Activated T-helper 9 cell treated with anti-CD3 and anti-CD28 coated beads, Interleukin-2, amount 50 U/mL, for 16 hours (primary cell): ENCODE measurements around the gene FXYD3.
"Not testable (repeated sequence)": the region's sequence is repeated elsewhere in the genome, so short reads cannot be mapped to it uniquely, and the experiment has no call there.

Experiments used
- DNase-seq: peaks from one replicate; pipeline ENCODE4 v3.0.0-alpha.2; 2020; ENCODE audit warnings: low read depth

The FXYD3 gene

DNA sequence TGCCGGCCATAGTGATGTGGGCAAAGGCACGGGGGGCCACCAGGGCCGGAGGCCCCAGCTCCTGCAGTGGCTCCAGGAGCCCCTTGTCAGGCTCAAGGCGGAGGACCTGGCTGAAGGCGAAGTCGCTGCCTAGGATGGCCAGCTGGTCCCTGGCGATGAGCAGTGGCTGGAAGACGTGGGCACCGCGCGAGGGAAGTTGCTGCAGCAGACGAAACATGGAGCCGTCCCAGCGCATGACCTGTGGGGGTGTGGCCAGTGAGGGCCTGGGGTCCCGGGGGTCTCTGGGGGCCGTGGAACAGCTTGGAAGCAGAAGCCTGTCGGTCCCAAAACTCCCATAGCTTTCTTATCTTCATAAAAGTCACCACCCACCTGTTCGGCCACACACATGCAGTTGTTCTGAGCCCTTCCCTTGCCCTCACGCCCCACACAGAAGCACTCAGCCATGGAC is 9.7 kb downstream of the FXYD3 start:
- no peak for DNase-seq

DNA sequence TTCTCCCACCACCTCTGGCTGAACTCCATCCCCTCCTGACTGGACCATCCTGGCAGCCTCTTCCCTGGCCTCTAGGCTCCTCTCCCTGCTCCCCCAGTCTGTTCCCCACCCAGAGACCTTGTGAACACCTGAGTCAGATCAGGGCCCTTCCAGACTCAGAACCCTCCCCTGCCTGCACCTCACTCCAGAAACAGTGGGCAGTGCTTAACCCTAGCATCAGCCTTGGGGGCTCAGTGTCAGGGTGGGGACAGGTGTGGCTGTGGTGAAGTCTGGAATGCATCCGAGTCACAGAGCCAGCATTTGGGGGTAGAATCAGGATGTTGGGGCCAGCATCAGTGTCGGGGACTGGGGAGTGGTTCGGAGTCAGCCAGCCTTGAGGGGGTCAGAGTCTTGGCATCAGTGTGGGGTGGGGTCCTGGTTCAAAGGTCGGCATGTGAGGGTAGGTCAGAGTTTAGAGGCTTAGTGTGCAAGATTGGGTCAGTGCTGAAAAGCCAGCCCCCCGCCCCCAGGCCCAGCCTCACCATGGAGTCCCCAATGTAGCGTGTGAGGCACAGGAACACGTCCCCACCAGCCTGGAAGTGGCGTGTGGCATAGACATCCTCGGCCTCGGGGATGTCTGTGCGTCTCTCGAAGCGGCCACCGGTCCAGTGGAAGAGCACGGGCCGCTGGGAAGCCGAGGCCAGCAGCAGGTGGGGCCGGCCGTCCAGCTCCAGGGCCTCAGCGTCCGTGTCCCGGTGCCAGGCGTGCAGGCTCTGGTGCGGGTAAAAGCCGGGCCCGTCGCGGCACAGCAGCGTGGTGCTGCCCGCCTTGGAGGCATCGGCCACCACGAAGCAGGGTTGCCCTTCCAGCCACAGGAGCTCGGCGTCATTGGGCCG is 10.4 kb downstream of the FXYD3 start:
- no peak for DNase-seq

DNA sequence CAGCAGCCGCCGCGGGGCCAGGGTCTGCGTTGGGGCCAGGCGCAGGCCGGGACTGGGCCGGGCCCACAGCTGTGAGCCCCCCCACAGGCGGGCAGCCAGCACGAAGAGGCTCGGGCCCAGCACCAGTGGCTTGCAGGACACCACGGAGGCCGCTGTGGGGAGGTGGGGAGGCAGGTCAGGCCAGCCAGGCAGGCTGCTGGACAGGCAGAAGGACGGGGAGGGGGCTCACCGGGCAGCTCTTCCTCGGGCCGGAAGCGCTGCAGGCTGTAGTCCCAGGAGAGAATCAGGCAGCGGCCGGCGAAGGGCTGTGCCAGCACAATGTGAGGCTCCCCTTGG is 11.0 kb downstream of the FXYD3 start:
- no peak for DNase-seq

DNA sequence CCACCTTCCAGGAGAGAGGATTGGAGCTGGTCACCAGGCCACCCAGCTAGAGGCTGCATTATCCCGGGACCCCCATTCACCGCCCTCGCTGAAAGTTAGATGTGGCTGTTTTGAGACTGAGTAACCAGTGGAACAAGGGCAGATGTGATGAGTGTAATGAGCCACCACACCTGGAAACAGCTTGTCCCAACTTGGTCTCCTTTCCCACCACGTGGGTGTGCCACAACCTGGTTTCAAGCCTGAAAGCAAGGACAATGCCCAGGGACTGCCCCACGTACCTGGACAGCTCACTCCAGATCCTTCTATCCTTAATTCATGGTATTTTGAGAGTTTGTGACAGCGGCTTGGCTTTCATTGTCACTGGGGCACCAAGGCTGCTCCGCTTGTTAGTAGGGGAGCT is 12.2 kb downstream of the FXYD3 start:
- DNase-seq: no peak

DNA sequence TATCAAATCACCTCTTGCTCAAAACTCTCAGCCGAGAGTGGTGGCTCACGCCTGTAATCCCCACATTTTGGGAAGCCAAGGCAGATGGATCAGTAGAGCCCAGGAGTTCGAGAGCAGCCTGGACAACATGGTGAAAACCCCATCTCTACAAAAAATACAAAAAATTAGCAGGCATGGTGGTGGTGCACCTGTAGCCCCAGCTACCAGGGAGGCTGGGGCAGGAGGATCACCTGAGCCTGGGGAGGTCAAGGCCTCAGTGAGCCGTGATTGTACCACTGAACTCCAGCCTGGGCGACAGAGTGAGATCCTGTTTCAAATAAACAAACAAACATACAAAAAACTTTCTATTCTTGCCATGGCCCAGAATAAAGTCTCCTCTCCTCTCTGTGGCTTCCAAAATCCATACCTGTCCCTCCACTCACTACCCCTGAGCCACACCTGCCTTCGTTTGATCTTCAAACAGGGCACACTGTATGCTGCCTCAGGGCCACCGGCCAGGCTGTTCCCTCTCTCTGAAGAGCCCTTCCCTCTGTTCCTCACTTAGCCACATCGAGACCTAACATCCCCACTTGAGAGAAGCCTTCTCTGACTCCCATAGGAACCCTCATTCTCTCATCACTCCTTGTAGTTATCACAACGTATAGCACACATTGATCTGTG is 12.9 kb downstream of the FXYD3 start:
- no peak for DNase-seq

DNA sequence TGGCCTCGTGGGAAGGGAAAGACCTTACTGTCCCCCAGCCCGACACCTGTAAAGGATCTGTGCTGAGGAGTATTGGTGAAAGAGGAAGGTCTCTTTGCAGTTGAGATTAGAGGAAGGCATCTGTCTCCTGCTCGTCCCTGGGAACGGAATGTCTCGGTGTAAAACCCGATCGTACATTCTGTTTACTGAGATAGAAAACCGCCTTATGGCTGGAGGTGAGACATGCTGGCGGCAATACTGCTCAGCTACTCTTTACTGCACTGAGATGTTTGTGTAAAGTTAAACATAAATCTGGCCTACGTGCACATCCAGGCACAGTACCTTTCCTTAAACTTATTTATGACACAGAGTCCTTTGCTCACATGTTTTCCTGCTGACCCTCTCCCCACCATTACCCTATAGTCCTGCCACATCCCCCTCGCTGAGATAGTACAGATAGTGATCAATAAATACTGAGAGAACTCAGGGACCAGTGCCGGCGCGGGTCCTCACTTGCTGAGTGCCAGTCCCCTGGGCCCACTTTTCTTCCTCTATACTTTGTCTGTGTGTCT is 14.2 kb downstream of the FXYD3 start:
- not testable (repeated sequence) for DNase-seq

DNA sequence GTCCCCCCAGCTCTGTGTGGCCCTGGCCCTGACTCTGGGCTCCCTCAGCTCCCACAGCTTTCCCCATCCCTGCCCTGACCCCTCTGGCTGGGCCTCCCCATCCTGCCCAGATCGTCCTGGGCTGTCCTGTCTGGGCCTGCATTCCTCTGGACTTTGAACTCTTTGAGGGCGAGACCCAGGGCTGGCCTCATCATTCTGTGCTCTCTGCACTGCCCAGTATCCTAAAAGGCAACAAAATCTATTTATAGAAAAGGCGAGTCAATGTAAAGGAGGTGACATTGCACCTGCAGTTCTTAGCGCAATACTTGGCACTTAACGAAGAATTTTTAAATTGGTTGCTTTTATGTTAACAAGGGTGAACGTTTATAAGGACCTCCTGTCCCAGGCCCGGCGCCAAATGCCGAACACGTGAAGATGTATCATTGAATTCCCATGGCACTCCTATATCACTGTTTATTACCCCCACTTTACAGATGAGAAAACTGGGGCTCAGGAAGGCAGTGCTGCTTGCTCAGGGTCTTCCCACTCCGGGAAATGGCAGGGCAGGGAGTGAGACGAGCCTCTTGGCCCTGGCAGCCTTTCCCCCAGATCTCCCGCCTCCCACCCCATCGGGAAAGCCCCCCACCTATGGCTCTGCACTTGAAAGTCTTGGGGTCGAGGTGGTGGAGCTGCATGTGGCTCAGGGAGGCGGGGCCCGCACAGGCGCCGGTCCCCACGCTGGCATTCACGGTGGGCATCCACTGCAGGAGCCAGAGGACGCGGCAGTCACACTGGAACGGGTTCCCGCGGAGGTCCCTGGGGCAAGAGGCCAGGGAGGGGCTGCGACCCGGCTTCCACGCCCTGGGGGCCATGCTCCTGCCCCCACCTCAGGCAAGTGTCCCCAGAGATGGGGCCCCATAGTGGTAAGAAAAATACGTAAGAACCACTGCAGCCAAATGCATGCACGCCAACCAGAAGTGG is 15.4 kb downstream of the FXYD3 start:
- no peak for DNase-seq

DNA sequence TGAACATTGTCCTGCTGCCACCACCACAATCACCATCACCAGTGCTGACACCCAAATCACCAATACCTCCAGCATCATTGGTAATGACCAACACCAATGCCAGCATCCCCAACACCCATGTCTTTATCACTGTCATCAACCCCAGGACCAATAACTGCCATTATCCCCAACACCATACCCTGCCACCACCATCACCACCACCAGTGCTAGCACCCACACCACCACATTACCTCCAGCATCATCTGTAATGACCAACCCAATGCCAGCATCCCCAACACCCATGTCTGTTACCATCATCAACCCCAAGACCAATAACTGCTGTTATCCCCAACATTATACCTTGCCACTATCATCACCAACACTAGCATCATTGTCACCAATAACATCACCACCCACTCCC is 16.6 kb downstream of the FXYD3 start:
- no peak for DNase-seq

DNA sequence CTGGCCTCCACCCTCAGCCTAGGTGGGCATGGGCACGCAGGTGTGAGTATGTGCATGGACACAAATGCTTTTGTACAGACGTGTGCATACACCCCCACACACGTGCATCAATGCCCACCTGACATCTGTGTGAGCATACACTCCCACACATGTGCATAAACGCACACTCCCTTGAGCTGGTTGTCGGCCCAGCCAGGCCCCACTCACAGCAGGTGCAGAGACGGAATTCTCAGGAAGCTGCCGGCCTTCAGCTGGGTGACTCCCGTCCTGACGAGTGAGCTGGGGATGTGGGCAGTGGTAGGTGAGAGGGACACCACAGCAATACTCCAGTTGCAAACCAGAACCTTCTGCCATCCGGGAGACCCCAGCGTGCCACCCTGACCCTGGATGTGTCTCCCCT is 18.2 kb downstream of the FXYD3 start:
- no peak for DNase-seq

DNA sequence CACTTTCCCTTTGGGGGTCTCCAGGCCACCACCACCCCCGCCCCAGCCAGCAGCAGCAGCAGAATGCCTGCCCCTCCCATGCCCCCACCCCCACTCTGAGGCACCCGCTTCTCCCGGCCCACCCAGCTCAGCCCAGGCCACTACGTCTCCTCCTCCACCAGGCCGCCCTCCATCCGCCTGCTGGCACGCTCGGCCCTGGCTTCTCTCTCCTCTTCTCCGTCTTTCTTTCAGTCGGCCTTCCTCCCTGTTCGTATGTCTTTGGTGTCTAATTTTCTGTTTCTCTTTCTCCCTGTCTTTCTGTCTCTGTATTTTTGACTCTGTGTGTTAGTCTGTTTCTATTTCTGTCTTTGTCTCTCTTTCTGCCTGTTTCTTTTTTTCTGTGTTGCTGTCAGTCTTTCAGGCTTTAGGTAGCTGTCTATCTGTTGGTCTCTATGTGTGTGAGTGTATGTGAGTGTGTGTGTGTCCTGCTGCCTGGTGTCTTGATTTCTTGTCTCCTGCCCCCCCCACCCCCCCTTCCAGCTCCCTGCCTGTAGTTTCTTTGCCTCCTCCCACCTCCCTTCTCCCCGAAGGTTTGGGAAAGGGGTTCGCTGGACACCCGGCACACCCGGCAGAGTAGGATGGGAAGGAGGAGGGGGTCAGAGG is 19.1 kb downstream of the FXYD3 start, which contains the start of gene LGI4:
Gene LGI4, minus strand, starts transcription at position 459 of the 642 bp plus-strand sequence. Its CDS starts 379 bp downstream, at position 80.
- DNase-seq: no peak

DNA sequence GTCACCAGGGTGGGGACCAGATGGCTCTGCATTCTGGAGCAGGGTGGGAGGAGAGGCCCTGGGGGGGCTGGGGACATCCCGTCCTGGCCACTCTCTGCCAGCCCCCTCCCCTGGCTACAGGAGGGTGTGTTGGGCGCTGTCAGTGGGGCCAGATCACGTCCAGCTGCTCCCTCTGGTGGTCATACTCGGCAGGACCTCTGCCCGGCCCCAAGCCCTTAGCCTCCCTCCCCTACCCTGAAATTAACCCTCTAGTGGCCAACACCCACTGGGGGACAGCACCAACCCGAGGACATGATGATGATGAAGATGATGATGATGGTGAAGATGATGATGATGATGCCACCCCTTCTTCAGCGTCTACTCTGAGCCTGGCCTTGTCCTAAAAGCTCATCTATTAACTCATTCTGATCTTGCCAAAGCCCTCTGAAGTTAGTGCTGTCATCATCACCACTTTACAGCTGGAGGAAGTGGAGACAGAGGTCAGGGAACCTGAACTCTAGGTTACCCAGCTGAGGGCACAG is 19.8 kb downstream of the FXYD3 start:
- DNase-seq: peak; percentile 46

DNA sequence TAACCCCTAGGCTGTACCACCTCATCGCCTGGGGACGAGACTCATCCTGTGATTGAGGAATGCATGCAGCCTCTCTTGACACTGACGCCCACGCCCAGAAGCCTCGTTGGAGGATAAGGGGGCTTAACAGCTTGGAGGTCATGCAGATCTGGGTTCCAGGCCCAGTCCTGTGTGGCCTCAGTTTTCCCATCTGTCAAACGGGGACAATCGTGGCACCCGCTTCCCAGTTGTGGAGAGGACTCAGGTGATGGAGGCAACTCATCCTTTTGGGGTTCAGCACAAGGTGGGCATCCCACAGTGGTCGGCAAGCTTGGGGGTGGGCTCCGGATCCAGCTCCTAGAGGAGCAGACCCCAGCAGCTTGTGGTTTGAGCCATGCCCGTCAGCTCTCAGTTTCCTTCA is 20.6 kb downstream of the FXYD3 start:
- no peak for DNase-seq

DNA sequence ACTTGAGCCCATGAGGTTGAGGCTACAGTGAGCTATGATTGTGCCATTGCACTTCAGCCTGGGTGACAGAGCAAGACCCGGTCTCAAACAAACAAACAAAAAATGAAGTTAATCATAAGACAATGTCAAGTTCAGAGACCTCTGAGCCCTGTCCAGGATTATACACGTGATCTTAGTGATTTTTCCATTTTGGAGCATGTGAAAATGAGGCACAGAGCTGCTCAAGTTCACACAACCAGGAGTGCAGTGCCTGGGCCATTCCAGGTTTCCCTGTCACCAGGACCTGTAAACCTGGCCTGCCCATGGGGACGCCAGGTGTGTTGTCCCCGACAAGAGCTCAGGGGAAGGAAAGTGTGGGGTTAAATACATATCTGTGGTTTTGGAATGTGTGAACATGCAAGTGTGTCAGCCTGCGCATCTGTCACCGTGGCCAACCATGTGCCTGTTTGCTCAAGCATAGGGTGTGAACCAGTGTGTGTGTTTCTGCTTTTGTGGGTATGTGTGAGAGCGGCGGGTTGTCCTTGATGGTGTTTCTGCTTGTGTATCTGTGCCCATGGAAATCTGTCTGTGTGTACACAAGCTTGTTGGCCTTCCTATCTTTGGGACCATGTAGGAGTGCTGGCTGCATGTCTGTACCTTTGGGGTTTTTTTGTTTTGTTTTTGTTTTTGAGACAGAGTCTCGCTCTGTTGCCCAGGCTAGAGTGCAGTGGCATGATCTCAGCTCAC is 21.5 kb downstream of the FXYD3 start:
- DNase-seq: no peak

DNA sequence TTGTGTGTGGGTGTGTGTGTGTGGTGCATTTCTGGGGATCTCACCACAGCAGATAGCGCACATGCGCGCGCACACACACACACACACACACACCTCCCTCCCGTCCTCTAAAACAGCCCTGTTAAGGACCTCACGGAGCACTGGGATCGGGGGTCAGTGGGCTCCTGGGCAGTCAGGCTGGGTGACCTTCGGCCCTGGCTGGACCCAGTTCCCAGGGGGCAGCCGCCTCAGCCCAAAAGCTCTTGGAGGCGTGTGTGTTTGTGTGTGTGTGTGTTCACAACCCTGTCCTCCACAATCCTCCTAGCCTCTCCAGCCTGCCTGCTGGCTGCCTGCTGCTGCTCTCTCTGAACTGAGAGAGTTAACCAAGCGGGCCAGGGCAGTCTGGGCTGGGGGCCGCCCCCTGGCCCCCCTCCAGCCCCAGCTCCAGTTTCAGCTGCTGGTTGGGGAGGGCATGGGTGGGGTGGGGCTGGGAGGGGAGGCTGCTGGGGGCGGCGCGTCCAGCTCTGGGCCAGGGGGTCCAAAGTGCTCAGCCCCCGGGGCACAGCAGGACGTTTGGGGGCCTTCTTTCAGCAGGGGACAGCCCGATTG is 22.8 kb downstream of the FXYD3 start, which contains the start of gene FXYD1:
Gene FXYD1, plus strand, starts transcription at position 520 of the 588 bp plus-strand sequence. CDS start 1,256 bp downstream, outside the sequence.
- DNase-seq: no peak

DNA sequence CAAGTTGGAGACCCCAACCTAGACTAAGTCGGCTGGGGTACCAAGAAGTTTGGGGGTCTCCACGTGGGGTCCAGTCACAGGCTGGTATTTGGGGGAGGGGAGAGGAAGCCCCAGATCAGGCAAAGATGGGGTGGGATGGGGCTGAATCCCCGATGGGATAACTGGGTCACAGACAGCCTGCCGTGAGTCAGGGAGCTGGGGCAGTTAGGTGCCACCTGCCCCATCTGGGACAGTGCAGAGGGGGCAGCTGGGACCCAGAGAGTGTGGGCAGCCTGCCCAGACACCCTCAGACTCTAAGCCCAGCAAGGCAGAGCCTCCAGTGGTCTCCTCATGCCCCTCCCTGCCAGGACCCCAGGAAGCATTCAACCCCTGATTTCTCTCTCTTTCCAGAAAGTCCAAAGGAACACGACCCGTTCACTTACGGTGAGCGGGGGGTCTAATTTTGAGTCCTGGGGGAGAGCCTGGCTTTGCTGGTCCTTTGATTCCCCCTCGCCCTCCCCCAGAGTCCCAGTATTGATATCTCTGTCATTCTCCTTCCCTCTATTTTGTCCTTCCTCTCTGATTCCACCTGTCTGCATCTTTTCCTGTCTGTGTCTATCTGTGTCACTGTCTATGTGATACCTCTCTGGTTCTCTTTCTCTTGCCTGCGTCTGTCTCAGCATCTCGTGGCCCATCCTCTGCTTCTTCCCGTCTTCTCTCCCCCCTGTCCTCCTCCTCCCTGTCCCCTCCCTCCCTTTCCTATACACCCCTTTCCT is 24.8 kb downstream of the FXYD3 start:
- DNase-seq: no peak

DNA sequence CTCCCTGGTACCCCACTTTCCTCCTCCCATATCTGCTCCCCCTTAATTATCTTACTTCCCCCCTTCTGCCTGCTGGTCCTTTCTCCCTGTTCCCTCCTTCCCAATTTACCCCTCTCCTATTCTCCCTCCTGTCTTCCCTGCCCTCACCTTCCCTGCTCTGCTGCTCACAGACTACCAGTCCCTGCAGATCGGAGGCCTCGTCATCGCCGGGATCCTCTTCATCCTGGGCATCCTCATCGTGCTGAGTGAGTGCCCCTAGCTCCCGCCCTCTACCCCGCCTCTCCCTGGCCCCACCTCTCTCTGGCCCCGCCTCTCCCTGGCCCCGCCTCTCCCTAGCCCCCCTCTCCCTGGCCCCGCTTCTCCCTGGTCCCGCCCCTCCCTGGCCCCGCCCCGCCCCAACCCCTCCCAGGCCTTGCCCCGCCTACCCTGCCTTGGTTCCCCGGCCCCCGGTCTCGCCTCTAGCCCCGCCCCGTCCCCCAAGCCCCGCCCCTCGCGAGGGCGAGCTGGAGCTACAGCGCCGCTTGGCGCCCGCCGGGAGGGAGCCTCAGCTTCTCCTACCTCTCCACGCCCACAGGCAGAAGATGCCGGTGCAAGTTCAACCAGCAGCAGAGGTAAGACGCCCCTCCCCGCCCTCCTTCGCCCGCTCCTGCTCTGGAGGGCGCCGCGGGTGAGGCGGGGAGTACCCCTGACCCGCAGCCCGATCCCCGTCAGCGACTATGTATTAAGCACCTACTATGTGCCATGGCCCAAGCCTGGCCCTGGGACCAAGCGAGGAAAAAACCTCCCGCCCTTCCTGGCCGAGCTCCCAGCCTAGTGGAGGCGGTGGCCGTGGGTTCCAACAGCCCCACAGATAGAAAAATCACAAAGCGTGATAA is 25.6 kb downstream of the FXYD3 start:
- peak; percentile 95 for DNase-seq

DNA sequence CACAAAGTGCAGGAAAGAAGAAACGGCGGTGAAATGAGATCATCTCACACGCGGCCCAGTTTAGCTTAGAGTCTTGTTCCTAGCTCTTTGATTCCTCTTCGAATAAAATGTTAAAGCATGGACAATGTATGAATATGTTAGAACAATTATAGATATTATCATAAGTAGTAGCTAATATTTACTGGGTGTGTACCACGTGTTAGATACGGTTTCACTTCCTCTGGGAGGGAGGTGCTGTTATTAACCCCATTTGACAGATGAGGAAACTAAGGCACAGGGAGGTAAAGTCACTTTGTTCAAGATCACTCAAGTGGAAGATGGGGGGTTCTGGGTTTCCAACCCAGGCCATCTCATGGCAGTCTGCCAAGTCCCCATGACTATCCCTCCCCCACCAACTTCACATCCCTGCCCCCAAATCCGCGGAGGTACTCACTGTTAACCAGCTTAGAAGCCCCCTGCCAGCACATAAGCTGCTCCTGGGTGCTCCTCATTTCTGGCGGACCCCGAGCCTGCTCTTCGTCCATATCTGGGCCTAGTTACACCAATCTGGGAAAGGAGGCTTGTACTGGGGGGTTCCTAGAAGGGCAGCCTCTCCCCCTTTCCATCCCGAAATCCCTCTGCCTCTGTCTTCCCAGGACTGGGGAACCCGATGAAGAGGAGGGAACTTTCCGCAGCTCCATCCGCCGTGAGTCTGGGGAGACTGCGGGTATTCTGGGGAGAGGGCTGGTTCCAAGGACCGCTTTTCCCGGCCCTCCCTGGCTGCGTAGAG is 26.4 kb downstream of the FXYD3 start:
- DNase-seq: no peak
